CD4-positive, alpha-beta T cell treated with Interferon alpha-2 for 1 hour (primary cell): ENCODE measurements around the gene CRYL1.
A peak's percentile ranks its signal among the peaks of the same experiment; 100 is the strongest.

ENCODE experiments used
- DNase-seq, 2 donors: peaks; one replicate each; pipeline ENCODE4 v3.0.0-alpha.2; 2020 to 2022

The CRYL1 gene

DNA sequence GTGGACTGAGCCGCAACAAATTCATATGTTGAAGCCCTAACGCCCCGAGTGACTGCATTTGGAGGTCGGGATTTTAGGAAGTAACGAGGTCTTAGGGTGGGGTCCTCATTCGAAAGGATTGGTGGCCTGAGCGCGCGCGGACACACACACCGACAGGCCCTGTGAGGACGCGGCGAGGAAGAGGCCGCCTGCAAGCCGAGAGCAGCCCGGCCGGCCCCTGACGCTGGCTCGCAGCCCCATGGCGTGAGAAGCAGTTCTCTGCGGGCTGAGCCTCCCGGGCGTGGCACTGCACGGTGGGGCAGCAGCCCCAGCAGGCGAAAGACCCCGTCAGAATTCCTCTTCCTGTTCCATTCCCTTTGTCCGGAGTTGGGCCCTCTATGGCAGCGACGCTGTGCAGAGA is 131.2 kb downstream of the CRYL1 start:
- no peak for DNase-seq

DNA sequence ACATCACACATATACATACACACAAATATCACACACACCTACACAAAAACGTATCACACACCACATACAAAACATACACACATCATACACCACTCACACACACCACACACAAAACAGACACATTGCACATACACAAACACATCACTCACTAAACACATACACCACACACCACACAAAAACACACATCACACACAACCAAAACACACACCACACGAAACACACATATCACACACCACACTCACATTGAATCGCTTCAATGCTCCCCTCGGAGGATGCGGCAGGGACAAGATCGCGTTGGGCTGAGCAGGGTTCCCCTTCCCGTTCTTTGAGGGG is 131.5 kb downstream of the CRYL1 start:
- no peak for DNase-seq

DNA sequence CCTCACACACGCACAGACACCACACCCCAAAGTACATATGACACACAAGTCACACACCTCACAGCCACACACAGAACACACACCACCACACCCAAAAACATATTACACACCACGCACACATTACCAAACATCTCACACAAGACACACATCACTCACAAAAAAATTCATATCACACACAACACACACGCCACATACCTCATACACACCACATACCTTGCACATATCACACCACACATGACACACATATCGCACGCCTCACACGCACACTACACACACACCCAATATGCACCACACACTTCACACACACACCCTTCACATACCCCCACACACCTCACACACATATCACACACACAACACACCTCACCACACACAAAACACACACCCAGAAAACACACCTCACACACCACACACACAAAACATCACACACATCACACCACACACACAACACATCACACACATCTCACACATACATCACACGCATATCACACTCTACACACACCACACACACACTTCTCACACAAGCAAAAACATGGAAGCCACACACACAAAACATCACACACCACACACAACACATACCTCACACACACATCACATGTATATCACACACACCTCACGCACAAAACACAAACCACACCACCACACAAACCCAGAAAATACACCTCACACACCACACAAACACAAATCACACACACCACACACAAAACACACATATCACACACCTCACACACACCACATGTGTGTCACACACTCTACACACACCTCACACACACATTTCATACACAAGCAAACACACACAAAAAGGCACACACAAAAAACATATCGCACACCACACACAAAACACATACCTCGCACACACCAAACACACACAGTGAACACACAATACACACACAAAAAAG is 132.1 kb downstream of the CRYL1 start:
- no peak for DNase-seq

DNA sequence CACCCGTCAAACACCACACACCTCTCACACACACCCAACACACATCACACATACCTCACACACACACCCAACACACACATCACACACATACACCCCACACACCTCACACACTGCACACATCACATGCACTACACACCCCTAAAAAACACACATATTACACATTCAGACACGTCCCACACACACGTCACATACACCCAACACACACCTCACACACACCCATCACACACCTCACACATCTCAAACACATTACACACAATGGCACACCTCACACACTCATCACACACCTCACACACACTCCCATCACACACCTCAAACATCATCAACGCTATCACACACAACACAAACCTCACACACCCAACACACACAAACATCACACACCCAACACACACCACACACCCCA is 133.1 kb downstream of the CRYL1 start:
- no peak for DNase-seq

DNA sequence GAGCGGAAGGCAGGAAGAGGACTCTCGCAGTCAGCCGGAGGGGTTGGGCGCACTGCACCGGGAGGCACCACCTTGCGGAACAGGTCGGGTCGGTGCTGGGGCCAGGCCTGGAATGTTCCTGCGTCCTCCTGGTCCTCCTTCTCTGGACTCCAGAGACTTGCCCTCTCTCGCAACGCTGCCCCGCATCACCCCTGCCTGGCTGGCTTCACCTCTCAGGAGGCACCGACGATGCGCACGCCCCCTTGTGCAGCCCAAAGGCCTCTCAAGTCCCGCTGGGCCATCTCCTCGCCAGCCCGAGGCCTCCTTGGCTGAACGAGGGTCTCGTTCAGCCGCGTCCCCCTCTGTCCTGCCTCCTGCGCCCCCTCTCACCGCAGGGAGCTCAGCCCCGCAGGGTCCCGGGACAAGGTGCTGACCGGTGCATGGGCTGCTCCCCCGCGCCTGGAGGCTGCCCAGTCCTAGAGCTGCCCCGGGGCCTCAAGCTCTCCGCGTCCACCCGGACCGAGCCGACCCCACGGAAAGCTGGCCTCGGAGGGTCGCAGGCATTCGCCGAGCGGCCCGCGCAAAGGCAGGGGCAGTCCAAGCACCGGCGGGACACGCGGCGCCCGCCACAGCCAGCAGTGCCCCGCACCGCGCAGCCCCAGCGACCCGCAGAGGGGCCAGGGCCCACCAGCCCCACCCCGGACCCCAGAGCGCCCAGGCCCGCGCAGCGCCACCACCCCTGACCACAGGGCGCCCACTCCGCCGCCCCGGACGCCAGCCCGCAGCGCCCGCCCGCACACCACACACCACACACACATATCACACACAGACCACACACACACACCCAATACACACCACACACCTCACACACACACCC is 133.8 kb downstream of the CRYL1 start:
- no peak for DNase-seq

DNA sequence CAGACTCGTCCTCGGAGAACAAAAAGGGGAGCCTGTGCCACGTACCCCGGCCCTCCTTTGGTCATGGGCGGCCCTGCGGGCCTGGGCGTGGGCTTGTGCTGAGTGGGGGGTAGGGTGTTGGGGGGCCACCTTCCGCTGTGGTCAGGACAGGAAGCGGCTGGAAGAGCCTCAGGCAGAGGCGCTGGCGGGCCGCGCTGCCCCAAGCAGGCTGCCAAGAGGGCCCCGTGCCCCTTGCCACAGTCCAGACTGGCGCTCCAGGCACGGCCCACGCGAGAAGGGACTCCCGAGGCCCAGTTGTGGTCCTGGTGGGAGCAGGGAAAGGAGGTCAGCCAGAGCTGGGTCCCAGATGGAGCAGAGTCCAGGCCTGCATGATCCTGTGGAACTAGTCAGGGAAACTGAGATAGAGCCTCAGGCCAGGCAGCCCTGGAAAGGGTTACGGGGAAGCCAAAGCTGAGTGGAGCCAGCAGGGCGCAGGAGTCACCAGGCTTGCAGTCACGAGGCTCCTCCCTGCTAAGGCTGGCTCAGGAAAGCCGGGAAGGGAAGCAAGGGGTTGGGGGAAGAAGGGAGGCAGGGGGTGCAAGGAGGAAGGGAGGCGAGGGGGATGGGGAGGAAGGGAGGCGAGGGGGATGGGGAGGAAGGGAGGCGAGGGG is 135.0 kb downstream of the CRYL1 start:
- no peak for DNase-seq

DNA sequence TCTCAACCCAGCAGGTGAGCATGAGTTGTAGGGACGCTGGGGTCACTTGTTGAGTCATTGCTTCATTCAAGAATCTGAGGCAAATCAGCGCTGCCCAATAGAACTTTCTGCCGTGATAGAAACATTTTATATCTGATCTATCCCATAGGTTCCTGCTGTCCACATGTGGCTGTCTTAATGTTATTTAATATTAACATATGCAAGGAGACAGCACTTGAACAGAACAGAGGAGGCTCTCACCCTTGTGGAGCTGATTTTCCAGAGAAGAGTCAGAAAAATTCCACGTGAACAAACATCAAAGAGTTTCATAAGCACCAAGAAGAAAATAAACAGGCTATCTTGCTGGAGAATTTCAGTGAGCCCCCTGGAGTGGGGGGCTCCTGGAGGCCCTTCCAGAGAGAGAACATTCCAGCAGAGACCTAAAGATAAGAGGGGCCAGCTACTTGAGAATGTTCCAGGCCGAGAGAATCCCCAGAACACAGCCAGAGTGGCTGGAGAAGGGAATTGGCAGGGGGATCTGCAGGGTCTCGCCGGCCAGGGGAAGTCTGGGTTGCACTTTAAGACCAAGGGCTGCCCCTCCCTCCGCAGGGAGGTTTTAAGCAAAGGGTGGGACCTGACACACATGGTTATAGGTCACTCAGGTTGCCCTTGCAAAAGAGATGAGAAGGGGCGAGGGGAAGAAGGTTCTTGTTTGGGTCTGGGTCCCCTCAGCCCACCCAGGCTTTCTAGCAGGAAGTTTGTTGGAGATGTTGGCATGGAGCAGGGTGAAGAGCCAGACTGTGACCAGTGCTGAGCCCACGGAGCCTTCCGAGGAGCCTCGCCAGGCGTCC is 135.7 kb downstream of the CRYL1 start:
- DNase-seq, result no peak

DNA sequence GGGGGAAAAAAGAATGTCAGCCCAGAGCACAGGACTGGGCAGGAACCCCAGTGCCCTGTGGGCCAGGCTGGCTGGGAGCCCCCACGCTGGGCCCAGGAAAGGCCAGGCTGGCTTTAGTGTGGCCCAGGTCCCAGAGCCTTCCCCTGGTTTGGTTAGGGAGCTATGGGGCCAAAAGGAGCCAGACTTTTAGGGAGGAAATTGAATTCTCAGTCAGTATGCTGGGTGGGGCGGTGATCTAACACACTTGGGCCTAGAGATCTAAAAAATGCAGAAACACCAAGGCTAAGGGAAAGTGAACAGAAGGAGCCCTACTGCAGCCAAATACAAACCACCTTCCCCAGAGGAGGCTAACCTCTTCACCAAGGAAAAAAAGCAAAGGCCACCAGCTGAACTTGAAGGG is 137.5 kb downstream of the CRYL1 start:
- no peak for DNase-seq

DNA sequence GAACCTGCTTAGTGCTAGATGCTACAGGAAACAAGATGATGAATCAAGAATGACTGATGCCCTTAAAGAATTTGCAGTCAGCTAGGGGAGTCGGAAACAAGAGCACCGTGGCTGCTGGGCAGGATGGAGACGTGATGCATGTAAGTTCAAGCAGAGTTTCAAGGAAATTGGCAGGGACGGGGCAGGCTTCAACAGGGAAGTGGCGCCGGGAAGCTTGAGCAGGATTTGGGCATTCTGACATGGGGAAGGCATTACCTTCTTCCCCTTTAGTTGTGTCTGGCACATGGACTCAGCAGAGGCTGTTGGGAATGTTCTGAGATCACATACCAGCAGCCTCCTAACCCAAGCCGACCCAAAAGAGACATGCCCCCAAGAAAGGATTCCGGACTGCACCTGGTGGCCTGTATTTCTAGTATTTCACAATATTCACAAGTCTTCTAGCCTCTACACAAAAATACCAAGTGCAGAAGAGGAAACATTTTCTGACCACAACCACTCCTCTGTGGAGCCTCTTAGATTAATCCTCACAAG is 138.2 kb downstream of the CRYL1 start:
- no peak for DNase-seq

DNA sequence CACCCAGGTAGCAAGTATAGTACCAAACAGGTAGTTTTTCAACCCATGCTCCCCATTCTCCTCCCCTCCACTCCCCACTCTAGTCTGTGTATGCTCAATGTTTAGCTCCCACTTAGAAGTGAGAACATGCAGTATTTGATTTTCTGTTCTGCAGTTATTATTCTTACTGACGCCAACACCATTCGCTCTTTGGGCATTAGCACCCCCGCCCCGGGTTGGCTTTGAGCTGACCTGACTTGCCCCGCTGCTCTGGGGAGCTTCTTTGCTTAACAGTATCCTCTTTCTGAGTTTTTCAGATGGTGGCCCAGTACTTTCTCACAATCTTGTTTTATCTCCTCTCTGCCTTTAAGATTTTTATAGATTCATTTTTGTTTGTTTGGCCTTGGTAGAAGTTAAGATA is 138.7 kb downstream of the CRYL1 start:
- DNase-seq, result no peak

DNA sequence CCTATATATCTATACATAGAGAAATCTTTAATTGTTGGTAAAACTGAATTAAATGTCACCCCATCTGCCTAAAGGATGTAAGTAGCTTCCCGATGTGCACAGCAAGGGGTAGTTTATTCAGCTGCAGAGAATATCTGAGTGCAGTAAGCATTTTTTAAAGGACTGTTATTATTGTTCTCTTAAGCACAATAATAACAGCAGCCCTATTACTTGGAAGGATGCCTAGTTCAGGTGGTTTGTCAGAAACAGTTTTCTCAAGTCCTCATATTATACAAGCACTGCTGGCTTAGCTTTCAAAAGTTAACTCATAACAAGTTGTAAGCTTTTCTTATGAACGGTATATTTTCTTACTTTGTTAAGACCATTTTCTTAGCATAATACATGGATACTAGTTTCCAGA is 142.6 kb downstream of the CRYL1 start:
- DNase-seq, result no peak

DNA sequence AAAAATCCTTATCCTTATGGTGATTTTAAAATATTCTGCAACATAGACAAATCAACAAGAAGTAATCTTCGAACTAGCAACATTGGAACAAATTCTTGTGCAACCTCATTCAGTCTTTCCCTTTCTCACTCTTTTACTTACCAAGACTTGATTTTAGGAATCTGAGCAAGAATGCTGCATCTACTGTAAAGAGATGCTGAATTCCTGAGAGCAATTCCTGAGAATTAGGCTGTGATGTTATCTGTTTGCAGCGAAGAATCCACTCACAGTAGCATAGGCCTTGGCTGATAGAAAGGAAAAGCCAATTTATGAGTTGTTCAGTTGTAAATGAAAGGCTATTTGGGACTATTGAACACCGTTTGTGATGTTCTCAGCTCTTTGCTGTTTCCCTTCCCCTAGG is 144.3 kb downstream of the CRYL1 start:
- no peak for DNase-seq

DNA sequence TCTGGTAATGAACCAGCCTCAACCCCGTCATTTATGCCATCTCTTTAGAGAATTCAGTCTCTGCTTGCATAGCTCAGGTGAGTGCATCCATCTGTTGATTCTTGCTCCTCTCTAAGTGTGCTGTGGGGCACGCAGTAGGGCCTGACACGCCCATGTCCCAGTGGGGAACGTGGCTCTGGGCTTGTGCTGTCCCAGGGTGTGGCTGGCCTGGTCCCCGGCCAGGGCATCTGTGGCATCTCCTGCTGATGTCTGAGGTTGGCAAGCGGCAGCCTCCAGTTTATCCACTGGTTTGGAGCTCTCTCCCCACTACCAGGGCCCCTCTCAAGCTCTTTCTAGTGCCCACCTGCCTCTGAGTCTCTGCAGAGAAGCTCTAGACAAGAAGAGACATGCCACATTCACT is 146.9 kb downstream of the CRYL1 start:
- DNase-seq, result no peak

DNA sequence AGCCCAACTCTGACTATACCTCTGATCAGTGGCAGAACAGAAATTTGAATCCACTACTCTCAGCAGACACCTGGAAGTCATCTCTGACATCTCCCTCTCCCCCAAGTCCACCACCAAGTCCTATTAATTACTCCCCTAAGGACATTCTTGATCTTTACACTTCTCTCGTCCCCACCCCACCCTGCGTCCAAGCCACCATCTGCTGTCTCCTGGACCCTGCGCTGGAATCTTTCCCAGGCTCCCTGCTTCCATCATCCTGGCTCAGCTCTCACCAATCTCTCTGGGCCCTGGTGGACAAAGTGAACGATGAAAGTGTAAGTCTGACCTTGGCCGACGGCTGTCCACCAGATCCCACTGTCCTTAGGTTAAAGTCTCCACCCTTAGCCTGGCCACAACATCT is 147.9 kb downstream of the CRYL1 start:
- no peak for DNase-seq

DNA sequence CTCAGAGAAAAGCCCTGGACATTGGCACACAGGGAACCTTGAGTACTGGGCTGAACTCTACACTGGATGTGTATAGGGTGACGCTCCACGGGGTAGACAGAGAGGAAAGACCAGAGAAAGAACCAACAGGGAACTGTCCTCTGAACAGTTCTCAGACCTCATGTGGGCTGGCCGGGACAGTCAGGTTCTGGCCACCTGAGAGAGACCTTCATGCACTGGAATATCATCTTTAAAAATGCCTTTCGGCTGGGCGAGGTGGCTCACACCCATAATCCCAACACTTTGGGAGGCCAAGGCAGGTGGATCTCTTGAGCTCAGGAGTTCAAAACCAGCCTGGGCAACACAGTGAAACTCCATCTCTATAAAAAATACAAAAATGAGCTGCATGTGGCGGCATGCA is 149.8 kb downstream of the CRYL1 start:
- no peak for DNase-seq

DNA sequence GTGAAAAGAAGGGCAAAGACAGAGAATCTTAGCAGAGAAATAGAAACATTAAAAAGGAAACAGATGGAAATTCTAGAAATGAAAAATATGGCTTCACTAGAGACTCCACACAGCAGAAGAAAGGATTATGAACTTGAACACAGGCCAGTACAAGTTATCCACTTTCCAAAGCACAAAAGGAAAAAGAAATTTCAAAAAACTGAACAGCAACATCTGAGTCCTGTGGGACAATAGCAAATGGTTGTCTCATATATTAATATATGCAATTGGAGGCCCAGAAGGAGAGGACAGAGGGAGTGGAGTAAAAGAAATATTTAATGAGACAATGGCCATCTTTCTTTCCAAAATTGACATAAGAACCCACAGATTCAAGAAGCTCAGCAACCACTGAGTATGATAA is 151.8 kb downstream of the CRYL1 start:
- DNase-seq, result no peak

DNA sequence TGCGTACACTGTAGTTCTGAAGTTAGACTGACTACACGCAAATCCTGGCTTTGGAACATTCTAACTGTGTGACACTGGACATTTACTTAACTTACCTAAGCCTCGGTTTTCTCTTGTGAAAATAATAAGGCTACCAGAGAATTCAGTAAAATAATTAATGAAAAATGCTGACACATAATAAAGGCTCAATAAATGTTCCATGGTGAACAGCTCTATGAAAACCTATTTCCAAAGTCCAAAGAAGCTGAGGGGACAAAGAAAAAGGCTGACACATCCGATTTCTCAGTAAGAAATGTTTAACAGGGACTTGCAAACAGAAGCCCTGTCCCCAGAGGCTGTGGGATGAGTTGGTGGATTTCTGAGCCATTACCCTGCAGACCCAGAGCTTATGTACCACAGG is 153.8 kb downstream of the CRYL1 start:
- DNase-seq, result no peak

DNA sequence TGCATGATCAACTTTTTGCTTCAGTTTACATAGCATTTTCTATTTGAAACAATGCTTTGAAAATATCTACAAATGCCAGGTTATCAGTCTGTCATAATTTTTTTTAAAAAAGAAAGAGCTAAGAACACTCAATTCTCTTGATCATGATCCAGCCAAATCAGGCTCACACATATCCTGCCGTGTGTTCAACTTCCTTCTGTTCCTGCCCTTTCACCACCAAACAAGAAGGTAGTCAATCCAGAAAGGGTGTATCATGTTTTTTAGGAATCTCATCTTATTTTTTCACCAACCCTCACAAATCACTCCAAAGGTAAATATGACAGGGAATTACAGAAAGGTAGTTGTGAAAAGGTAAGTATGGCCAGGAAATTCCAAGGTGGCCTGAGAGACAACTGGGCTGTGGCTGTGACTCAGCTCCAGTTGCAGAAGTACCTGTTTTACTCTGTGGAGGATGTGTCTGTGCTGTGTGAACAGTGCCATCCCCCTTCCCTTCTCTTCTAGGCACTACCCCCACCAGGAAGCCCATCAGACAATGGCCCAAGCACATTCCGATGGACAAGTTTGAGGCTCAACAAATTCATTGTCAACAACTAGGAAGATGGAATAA is 154.7 kb downstream of the CRYL1 start:
- DNase-seq, result no peak

DNA sequence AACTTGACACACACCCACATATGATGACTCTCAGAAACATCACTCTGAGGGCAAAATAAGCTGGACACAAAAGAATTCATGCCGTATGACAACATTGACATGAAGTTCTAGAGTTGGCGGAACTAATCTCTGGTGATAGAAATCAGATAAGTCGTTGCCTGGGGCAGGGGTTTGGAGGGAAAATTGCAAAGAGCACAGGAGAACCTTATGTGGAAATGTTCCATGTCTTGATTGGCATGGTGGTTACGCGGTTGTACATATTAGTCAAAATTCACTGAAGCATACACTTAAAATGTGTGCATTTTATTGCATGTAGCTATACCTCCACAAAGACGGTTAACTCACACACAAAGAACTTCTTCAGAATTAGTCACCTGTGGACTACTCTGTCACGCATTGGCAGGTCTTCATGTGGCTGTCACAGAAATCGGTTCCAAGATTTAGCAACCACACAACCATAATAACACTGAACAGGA is 155.7 kb downstream of the CRYL1 start:
- no peak for DNase-seq

DNA sequence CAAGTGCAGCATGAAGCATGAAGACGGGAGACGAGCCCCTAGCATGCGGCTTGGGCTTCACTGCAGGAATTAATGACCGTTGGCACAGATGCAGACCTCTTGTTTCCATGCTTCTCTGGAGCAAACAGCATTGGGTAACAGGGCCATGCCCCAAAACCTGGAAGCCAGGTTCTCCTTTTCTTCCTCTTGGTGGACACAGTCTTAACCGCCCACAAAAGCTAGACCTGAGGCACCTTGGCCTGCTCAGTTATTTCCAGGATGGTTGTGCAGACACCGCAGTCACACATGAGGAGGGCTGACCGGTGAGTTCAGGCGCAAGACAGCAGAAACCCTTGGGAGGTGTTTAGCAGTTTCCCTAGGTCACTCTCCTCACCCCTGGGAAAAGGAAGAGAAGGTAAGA is 159.6 kb downstream of the CRYL1 start:
- no peak for DNase-seq

DNA sequence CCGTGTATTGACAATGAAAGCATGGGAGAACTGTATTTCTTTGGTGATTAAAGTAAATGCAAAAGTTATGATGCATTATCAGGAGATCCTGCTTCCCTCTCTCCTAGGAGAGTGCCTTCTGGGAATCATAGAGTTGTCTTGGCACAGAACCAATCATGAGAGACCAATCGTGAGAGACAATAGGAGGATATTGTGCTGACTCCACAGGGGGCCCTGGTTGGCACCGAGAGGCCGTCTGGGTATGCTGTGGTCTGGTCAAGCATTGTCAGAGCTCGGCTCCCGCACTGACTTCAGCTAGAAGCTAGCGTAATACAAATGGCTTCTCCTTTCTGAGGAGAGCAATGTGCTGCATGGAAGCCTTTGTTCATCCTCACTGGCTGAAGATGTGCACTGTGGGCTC is 162.1 kb downstream of the CRYL1 start:
- no peak for DNase-seq

DNA sequence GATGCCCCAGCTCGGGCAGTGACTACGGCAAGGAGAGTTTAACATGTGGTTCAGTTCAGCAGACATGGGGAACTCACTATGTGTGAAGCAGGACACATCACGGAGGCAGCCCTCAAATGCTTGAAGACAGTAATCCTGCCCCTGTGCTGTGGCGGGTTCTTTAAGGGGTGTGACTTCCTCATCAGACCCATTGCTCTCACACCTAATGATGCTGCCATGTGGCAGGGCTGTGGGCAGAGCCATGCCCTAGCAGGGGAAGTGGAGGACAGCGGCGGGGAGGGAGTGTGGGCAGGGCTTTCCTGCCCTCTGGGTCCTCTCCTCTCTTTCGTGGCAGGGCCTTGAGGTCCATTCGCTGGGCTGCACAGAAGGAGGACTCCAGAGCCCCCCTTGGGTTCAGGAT is 162.5 kb downstream of the CRYL1 start:
- peak in 1 of 2 donors; percentile 3 for DNase-seq
